Fibroblast of lung (primary cell): ENCODE results near the gene TEC. TPM values are rescaled to one million over a fixed set of nuclear protein-coding genes. Genes with fewer than 3 reads are reported as not detected.

Experiments
- DNase-seq, 2 donors: peaks; one replicate each; pipeline versions ENCODE4 v3.0.0 to v3.0.0-alpha.2; 2010; ENCODE audit warnings: low read depth in 2 of 2
- H2AFZ ChIP-seq: 2 replicates; pipeline ENCODE4 v1.5.1; 2012; ENCODE audit warnings: low read length, control low read depth, inconsistent platforms
- H3K27ac ChIP-seq: 2 replicates; pipeline ENCODE4 v1.5.1; 2011; ENCODE audit warnings: low read length, control low read depth; ENCODE audit not compliant: insufficient read depth
- H3K27me3 ChIP-seq: 2 replicates; pipeline ENCODE4 v1.5.1; 2011; ENCODE audit warnings: mild to moderate bottlenecking, low read length; ENCODE audit not compliant: control insufficient read depth, insufficient read depth
- H3K36me3 ChIP-seq: 2 replicates; pipeline ENCODE4 v1.5.1; 2011; ENCODE audit warnings: low read length; ENCODE audit not compliant: control insufficient read depth, insufficient read depth
- H3K4me1 ChIP-seq: 2 replicates; pipeline ENCODE4 v1.5.1; 2011; ENCODE audit warnings: low read length; ENCODE audit not compliant: control insufficient read depth, insufficient read depth; ENCODE audit errors: extremely low read depth
- H3K4me2 ChIP-seq: 2 replicates; pipeline ENCODE4 v1.5.1; 2011; ENCODE audit warnings: low read length, control low read depth; ENCODE audit not compliant: insufficient read depth; ENCODE audit errors: extremely low read depth
- H3K4me3 ChIP-seq, 4 experiments: fragments of 200-600 bp in 1 of 4; sonication (generic) in 1 of 4; replicated peaks in 1 of 4; 2 replicates each; pipeline ENCODE4 v1.5.1; 2011 to 2016; ENCODE audit warnings: low read length in 4 of 4, low read depth in 3 of 4, mild to moderate bottlenecking in 3 of 4, control low read depth in 2 of 4, inconsistent platforms in 1 of 4, mixed read lengths in 1 of 4; ENCODE audit not compliant: insufficient read depth in 1 of 4; ENCODE audit errors: control extremely low read depth in 1 of 4
- H3K79me2 ChIP-seq: 2 replicates; pipeline ENCODE4 v1.5.1; 2012; ENCODE audit warnings: mild to moderate bottlenecking, low read length, inconsistent platforms; ENCODE audit not compliant: control insufficient read depth, insufficient read depth
- H3K9ac ChIP-seq: 2 replicates; pipeline ENCODE4 v1.5.1; 2011; ENCODE audit warnings: mild to moderate bottlenecking, low read length, control low read depth; ENCODE audit not compliant: insufficient read depth
- H3K9me3 ChIP-seq: 2 replicates; pipeline ENCODE4 v1.5.1; 2012; ENCODE audit warnings: low read depth, low read length; ENCODE audit not compliant: control insufficient read depth, insufficient read depth
- H4K20me1 ChIP-seq: 2 replicates; pipeline ENCODE4 v1.5.1; 2011; ENCODE audit warnings: low read length; ENCODE audit not compliant: control insufficient read depth, insufficient read depth; ENCODE audit errors: extremely low read depth
- CTCF ChIP-seq, 2 donors: IDR thresholded peaks in 1 of 2; conservative IDR thresholded peaks in 1 of 2; 1 replicate in 1 of 2; 2 replicates in 1 of 2; pipeline ENCODE4 v1.5.1; 2011 to 2012; ENCODE audit warnings: low read length in 2 of 2, control low read depth in 1 of 2, inconsistent platforms in 1 of 2, low read depth in 1 of 2, mild to moderate bottlenecking in 1 of 2
- EZH2 ChIP-seq: IDR thresholded peaks from 2 replicates; pipeline ENCODE4 v1.5.1; 2012; ENCODE audit warnings: low read length, control low read depth, mild to moderate bottlenecking; ENCODE audit errors: missing control alignments
- polyA plus RNA-seq, 2 donors: library from polyadenylated mRNA; depleted of rRNA in 1 of 2; stranded (reverse) in 1 of 2; unstranded in 1 of 2; fragments of >200 nt; gene quantifications; 2 replicates each; pipeline ENCODE4 v1.2.1, GENCODE V29; 2011 to 2012; ENCODE audit warnings: missing spikeins in 1 of 2
- total RNA-seq: library from RNA; depleted of rRNA; stranded (reverse); fragments of >200 nt; gene quantifications from 2 replicates; pipeline ENCODE4 v1.2.1, GENCODE V29; 2014

TEC gene
- total and polyA plus RNA-seq, 2 donors (not counting 1 experiment from before 2014, with no cell fraction given), result 0.79 to 5.3 TPM

DNA sequence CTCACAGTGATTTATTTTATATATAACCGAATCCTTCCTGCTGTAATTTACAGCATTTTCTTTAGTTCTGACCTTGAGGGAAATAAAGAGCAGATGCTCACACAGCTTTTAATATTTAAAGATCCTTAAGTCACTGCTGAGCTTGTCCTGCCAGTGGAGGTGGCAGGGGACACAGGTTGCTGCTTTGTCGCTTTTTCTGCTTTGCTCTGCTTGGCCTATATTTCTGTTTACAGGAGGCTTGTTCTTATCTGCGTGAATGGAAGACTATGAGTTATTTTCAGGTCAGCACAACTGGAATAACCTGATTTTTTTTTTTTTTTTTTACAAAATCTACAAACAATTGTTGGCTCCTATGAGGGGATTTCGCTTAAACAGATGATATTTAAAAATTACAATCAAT is 137.9 kb downstream of the TEC start:
- no peak for DNase-seq
- Histone ChIP-seq H3K4me2 (no peak overlapping the region), H3K4me3 (no peak overlapping the region), H3K27ac (no peak overlapping the region), H3K9me3 (no peaks in the 10 kb centered on the region), H3K9ac (no peak overlapping the region), H2AFZ (no peak overlapping the region), H3K79me2 (no peaks in the 10 kb centered on the region), H3K27me3 (no peaks in the 10 kb centered on the region), H3K36me3 (no peaks in the 10 kb centered on the region), H4K20me1 (no peaks in the 10 kb centered on the region), H3K4me1 (peaks cover 7% of the 10 kb centered on the region)
- TF ChIP-seq EZH2, result no peak
- TF ChIP-seq CTCF (conservative IDR thresholded peaks at IDR 0.05 in 1 of 2, IDR thresholded peaks at IDR 0.05 in 1 of 2; ENCODE audit: low read depth in 1 of 2, low read length in 2 of 2), result no peak

GRCh38 chr4:48130100-48130499 is 139.5 kb downstream of the TEC start:
- Histone ChIP-seq H3K27me3 (no peaks in the 10 kb centered on the region), H3K79me2 (no peaks in the 10 kb centered on the region), H3K9me3 (no peaks in the 10 kb centered on the region), H4K20me1 (no peaks in the 10 kb centered on the region), H3K4me1 (peaks cover 7% of the 10 kb centered on the region), H3K4me2 (no peak overlapping the region), H2AFZ (no peak overlapping the region), H3K4me3 (no peak overlapping the region), H3K27ac (no peak overlapping the region), H3K36me3 (no peaks in the 10 kb centered on the region), H3K9ac (no peak overlapping the region)
- TF ChIP-seq EZH2, result no peak
- TF ChIP-seq CTCF (conservative IDR thresholded peaks at IDR 0.05 in 1 of 2, IDR thresholded peaks at IDR 0.05 in 1 of 2; ENCODE audit: low read depth in 1 of 2, low read length in 2 of 2), result no peak
- no peak for DNase-seq

GRCh38 chr4:48129307-48130014 is 140.2 kb downstream of the TEC start:
- TF ChIP-seq EZH2 (no peak), CTCF (conservative IDR thresholded peaks at IDR 0.05 in 1 of 2, IDR thresholded peaks at IDR 0.05 in 1 of 2; ENCODE audit: low read depth in 1 of 2, low read length in 2 of 2) (peak in 1 of 2 donors; percentile 8)
- Histone ChIP-seq H3K79me2 (no peaks in the 10 kb centered on the region), H4K20me1 (no peaks in the 10 kb centered on the region), H3K4me2 (no peak overlapping the region), H3K4me3 (no peak overlapping the region), H3K9me3 (no peaks in the 10 kb centered on the region), H2AFZ (no peak overlapping the region), H3K36me3 (no peaks in the 10 kb centered on the region), H3K9ac (no peak overlapping the region), H3K27ac (no peak overlapping the region), H3K27me3 (no peaks in the 10 kb centered on the region), H3K4me1 (peaks cover 7% of the 10 kb centered on the region)
- no peak for DNase-seq
